ENCODE results near the gene LILRA5. TPM values are rescaled to one million over a fixed set of nuclear protein-coding genes. Genes with fewer than 3 reads are reported as not detected.

The LILRA5 gene
- total RNA-seq, 6 donors from 2014 or later = 3.1 to 34.9 (median 20.3) TPM

- no peak overlapping the region for H3K4me3 ChIP-seq
- no peak for DNase-seq
- 69 to 79% methylated on average over 12 of the region's 12 CpGs for WGBS, 2 donors
- H3K27ac ChIP-seq = no peak overlapping the region
- no peak for ATAC-seq (ENCODE audit: low FRiP score in 2 of 2)
- no peaks in the 10 kb centered on the region for H3K4me1 ChIP-seq
- TF ChIP-seq POLR2A (IDR thresholded peaks at IDR 0.05) (no peak), CTCF (IDR thresholded peaks at IDR 0.05) (no peak), EP300 (IDR thresholded peaks at IDR 0.05) (no peak), POLR2AphosphoS5 (IDR thresholded peaks at IDR 0.05) (no peak)
- no peaks in the 10 kb centered on the region for H3K9me3 ChIP-seq
- peaks cover 0 to 5% (median 1%) of the 10 kb centered on the region in 4 donors for H3K36me3 ChIP-seq
- H3K27me3 ChIP-seq = no peaks in the 10 kb centered on the region
Observed at GRCh38 chr19:54356444-54357056, 43.6 kb upstream of the LILRA5 start.

GRCh38 chr19:54355675-54356074 is 42.7 kb upstream of the LILRA5 start:
- ATAC-seq (ENCODE audit: low FRiP score in 2 of 2) (no peak), DNase-seq (no peak)

GRCh38 chr19:54354761-54355160 is 41.8 kb upstream of the LILRA5 start:
- Histone ChIP-seq H3K27ac (no peak overlapping the region), H3K36me3 (peaks cover 0 to 5% (median 1%) of the 10 kb centered on the region in 4 donors), H3K4me3 (no peak overlapping the region), H3K9me3 (no peaks in the 10 kb centered on the region), H3K27me3 (no peaks in the 10 kb centered on the region), H3K4me1 (no peaks in the 10 kb centered on the region)
- TF ChIP-seq CTCF (IDR thresholded peaks at IDR 0.05) (no peak), EP300 (IDR thresholded peaks at IDR 0.05) (no peak), POLR2AphosphoS5 (IDR thresholded peaks at IDR 0.05) (no peak), POLR2A (IDR thresholded peaks at IDR 0.05) (no peak)
- no peak for ATAC-seq (ENCODE audit: low FRiP score in 2 of 2)
- WGBS, 2 donors = 59 to 60% methylated on average over 1 to 3 of the region's 3 CpGs
- no peak for DNase-seq

More at GRCh38 chr19:54355675-54356074, 42.7 kb upstream of the LILRA5 start:
- WGBS, 2 donors = 77 to 86% methylated on average over 9 to 14 of the region's 14 CpGs
- H3K4me3 ChIP-seq = no peak overlapping the region
- H3K9me3 ChIP-seq = no peaks in the 10 kb centered on the region
- H3K27me3 ChIP-seq = no peaks in the 10 kb centered on the region
- H3K36me3 ChIP-seq = peaks cover 0 to 5% (median 1%) of the 10 kb centered on the region in 4 donors
- no peak overlapping the region for H3K27ac ChIP-seq
- TF ChIP-seq EP300 (IDR thresholded peaks at IDR 0.05) (no peak), POLR2A (IDR thresholded peaks at IDR 0.05) (no peak), POLR2AphosphoS5 (IDR thresholded peaks at IDR 0.05) (no peak), CTCF (IDR thresholded peaks at IDR 0.05) (no peak)
- H3K4me1 ChIP-seq = no peaks in the 10 kb centered on the region

- Histone ChIP-seq H3K4me1 (no peaks in the 10 kb centered on the region), H3K4me3 (no peak overlapping the region), H3K27me3 (no peaks in the 10 kb centered on the region), H3K9me3 (no peaks in the 10 kb centered on the region), H3K36me3 (peaks cover 0 to 5% (median 1%) of the 10 kb centered on the region in 4 donors), H3K27ac (no peak overlapping the region)
- no peak for DNase-seq
- WGBS, 2 donors = 23 to 64% methylated on average over 3 of the region's 3 CpGs
- TF ChIP-seq POLR2A (IDR thresholded peaks at IDR 0.05) = no peak
- no peak for TF ChIP-seq CTCF (IDR thresholded peaks at IDR 0.05)
- TF ChIP-seq POLR2AphosphoS5 (IDR thresholded peaks at IDR 0.05) = no peak
- no peak for TF ChIP-seq EP300 (IDR thresholded peaks at IDR 0.05)
- no peak for ATAC-seq (ENCODE audit: low FRiP score in 2 of 2)
Observed at GRCh38 chr19:54352546-54352945, 39.6 kb upstream of the LILRA5 start.

GRCh38 chr19:54352041-54352440 is 39.1 kb upstream of the LILRA5 start:
- DNase-seq (no peak), ATAC-seq (ENCODE audit: low FRiP score in 2 of 2) (peak in 1 of 2 donors; percentile 53)
- no peak for TF ChIP-seq POLR2AphosphoS5 (IDR thresholded peaks at IDR 0.05)
- no peak for TF ChIP-seq EP300 (IDR thresholded peaks at IDR 0.05)
- TF ChIP-seq POLR2A (IDR thresholded peaks at IDR 0.05) = peak in 1 of 4 donors; percentile 6
- TF ChIP-seq CTCF (IDR thresholded peaks at IDR 0.05) = no peak
- Histone ChIP-seq H3K4me1 (no peaks in the 10 kb centered on the region), H3K36me3 (peaks cover 0 to 5% (median 1%) of the 10 kb centered on the region in 4 donors), H3K27ac (no peak overlapping the region), H3K4me3 (no peak overlapping the region), H3K27me3 (no peaks in the 10 kb centered on the region), H3K9me3 (no peaks in the 10 kb centered on the region)
- WGBS, 2 donors = 57 to 58% methylated on average over 6 to 7 of the region's 7 CpGs
